Glutamatergic neuron (in vitro differentiated cells): Measurements from ENCODE around the gene TMOD2. TPM values are rescaled to one million over a fixed set of nuclear protein-coding genes. Genes with fewer than 3 reads are reported as not detected.

Source experiments
- DNase-seq: peaks from one replicate; pipeline ENCODE4 v3.0.0; 2022
- H3K27ac Mint-ChIP-seq: one replicate; pipeline ENCODE4 v1.8.0; 2020; ENCODE audit warnings: mild to moderate bottlenecking, mixed read lengths, inconsistent platforms; ENCODE audit not compliant: unreplicated experiment
- H3K27me3 Mint-ChIP-seq: one replicate; pipeline ENCODE4 v1.8.0; 2020; ENCODE audit warnings: mild to moderate bottlenecking, moderate library complexity, mixed read lengths, inconsistent platforms; ENCODE audit not compliant: unreplicated experiment
- H3K36me3 Mint-ChIP-seq: one replicate; pipeline ENCODE4 v1.8.0; 2020; ENCODE audit warnings: mild to moderate bottlenecking, mixed read lengths, inconsistent platforms; ENCODE audit not compliant: unreplicated experiment
- H3K4me1 Mint-ChIP-seq: one replicate; pipeline ENCODE4 v1.8.0; 2020; ENCODE audit warnings: mild to moderate bottlenecking, low read depth, mixed read lengths, inconsistent platforms; ENCODE audit not compliant: unreplicated experiment
- H3K4me3 Mint-ChIP-seq: one replicate; pipeline ENCODE4 v1.8.0; 2020; ENCODE audit warnings: mild to moderate bottlenecking, mixed read lengths, inconsistent platforms; ENCODE audit not compliant: unreplicated experiment
- H3K9me3 Mint-ChIP-seq: one replicate; pipeline ENCODE4 v1.8.0; 2020; ENCODE audit warnings: mild to moderate bottlenecking, moderate library complexity, mixed read lengths, inconsistent platforms; ENCODE audit not compliant: unreplicated experiment
- total RNA-seq: library from RNA; stranded (reverse); fragmentation: NEBNext Ultra II Directional; extraction: Animal tissue kit (Norgen Biotek cat#: 25700); gene quantifications from one replicate; pipeline ENCODE4 v1.2.1, GENCODE V29; 2021; ENCODE audit not compliant: unreplicated experiment
- TF ChIP-seq, protein P1 (sequence below): fragments of 200-600 bp; sonication (generic); IDR thresholded peaks from one replicate; pipeline ENCODE4 v1.5.0; 2021; ENCODE audit not compliant: partially characterized antibody, unreplicated experiment

Gene TMOD2
- total RNA-seq, 1 donor from 2014 or later = 75.0 TPM

GRCh38 chr15:51765751-51766150, 14.4 kb downstream of the TMOD2 start:
- DNase-seq = no peak
- no peaks in the 10 kb centered on the region for H3K27me3 Mint-ChIP-seq
- no peak overlapping the region for H3K27ac Mint-ChIP-seq
- no peak overlapping the region for H3K4me3 Mint-ChIP-seq
- peaks cover 10% of the 10 kb centered on the region for H3K36me3 Mint-ChIP-seq
- no peaks in the 10 kb centered on the region for H3K4me1 Mint-ChIP-seq
- TF ChIP-seq, protein P1, sequence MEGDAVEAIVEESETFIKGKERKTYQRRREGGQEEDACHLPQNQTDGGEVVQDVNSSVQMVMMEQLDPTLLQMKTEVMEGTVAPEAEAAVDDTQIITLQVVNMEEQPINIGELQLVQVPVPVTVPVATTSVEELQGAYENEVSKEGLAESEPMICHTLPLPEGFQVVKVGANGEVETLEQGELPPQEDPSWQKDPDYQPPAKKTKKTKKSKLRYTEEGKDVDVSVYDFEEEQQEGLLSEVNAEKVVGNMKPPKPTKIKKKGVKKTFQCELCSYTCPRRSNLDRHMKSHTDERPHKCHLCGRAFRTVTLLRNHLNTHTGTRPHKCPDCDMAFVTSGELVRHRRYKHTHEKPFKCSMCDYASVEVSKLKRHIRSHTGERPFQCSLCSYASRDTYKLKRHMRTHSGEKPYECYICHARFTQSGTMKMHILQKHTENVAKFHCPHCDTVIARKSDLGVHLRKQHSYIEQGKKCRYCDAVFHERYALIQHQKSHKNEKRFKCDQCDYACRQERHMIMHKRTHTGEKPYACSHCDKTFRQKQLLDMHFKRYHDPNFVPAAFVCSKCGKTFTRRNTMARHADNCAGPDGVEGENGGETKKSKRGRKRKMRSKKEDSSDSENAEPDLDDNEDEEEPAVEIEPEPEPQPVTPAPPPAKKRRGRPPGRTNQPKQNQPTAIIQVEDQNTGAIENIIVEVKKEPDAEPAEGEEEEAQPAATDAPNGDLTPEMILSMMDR = no peak
- peaks cover 3% of the 10 kb centered on the region for H3K9me3 Mint-ChIP-seq

- no peak for DNase-seq
- no peak overlapping the region for H3K27ac Mint-ChIP-seq
These were observed 14.9 kb downstream of the TMOD2 start for GRCh38 chr15:51766341-51766740.

GRCh38 chr15:51768018-51768417, 16.6 kb downstream of the TMOD2 start:
- no peaks in the 10 kb centered on the region for H3K27me3 Mint-ChIP-seq
- H3K9me3 Mint-ChIP-seq = peaks cover 2% of the 10 kb centered on the region
- H3K4me1 Mint-ChIP-seq = no peaks in the 10 kb centered on the region
- peaks cover 10% of the 10 kb centered on the region for H3K36me3 Mint-ChIP-seq
- H3K27ac Mint-ChIP-seq = no peak overlapping the region
- no peak for DNase-seq
- H3K4me3 Mint-ChIP-seq = no peak overlapping the region
- TF ChIP-seq, protein P1 = no peak

More at GRCh38 chr15:51766341-51766740, 14.9 kb downstream of the TMOD2 start:
- H3K4me3 Mint-ChIP-seq = no peak overlapping the region
- no peaks in the 10 kb centered on the region for H3K27me3 Mint-ChIP-seq
- H3K36me3 Mint-ChIP-seq = peaks cover 10% of the 10 kb centered on the region
- H3K9me3 Mint-ChIP-seq = no peaks in the 10 kb centered on the region
- TF ChIP-seq, protein P1 = no peak
- H3K4me1 Mint-ChIP-seq = no peaks in the 10 kb centered on the region

DNA sequence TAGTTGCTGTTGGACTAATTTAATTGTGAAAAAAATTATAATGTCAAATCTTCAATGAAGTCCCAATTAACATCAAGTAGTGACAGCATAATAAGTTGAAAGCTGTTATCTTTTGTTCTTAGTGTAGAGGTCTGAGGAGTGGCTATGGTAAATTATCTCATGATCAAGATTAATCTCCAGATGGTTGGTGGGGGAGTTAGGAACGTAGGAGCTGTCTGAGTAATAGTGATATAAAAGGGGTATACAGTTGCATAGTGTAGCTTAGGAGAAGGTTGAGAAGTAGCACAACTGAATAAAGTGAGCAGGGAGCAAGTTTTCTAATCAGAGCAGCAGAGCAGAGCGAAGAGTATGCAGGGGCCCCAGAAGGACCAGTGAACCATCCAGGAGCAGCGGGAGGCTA, 19.5 kb downstream of the TMOD2 start:
- H3K4me1 Mint-ChIP-seq = no peaks in the 10 kb centered on the region
- no peaks in the 10 kb centered on the region for H3K27me3 Mint-ChIP-seq
- H3K4me3 Mint-ChIP-seq = no peak overlapping the region
- DNase-seq = no peak
- H3K27ac Mint-ChIP-seq = no peak overlapping the region
- H3K36me3 Mint-ChIP-seq = peaks cover 10% of the 10 kb centered on the region
- peaks cover 2% of the 10 kb centered on the region for H3K9me3 Mint-ChIP-seq
- TF ChIP-seq, protein P1 = no peak

- Mint-ChIP-seq H3K27me3 (no peaks in the 10 kb centered on the region), H3K4me1 (no peaks in the 10 kb centered on the region), H3K9me3 (peaks cover 2% of the 10 kb centered on the region), H3K36me3 (peaks cover 10% of the 10 kb centered on the region), H3K27ac (no peak overlapping the region), H3K4me3 (no peak overlapping the region)
- TF ChIP-seq, protein P1 = no peak
- DNase-seq = no peak
These were observed 20.4 kb downstream of the TMOD2 start for GRCh38 chr15:51771773-51772172.
